Stimulated activated CD8-positive, alpha-beta memory T cell treated with anti-CD3 and anti-CD28 coated beads, Interleukin-15, amount 100 ng/mL, for 4 hours (primary cell): ENCODE results near the gene DAB2IP.

Experiments
- DNase-seq, 2 donors: peaks; one replicate each; pipeline ENCODE4 v3.0.0-alpha.2; 2020; ENCODE audit warnings: low read depth in 2 of 2

The DAB2IP gene

DNA sequence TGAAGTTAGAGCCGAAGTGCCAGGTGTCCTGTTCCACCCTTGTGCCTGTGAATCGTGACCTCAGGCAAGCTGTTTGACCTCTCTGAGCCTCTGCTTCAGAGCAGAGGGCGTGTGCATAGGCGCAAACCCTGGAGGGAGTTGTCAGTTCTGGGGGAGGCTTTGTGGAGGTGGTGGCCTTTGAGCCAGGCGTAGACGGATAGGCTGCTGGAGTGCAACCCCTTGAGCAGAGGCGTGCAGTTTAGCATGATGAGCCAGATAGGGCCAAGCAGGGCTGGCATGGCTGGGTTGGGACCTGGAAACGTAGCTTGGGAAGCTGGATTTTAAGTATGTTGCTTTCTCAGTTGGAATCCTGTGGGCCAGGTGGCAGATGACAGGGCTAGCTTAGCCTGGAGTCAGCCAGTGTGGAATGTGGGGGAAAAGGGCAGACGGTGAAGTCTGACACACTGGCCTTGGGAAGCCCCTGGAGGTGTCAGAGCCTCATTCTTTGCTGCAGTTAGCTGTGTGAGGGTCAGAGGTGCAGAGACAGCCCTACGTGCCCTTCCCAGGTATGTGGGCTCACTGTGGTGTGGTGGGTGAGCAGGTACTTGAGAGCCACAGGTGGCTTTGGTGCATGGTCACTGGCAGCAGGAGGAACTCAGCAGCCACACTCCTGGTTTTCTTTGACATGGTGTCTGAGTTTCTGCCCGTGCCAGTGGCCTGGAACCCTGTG, 93.4 kb downstream of the DAB2IP start:
- DNase-seq = no peak

DNA sequence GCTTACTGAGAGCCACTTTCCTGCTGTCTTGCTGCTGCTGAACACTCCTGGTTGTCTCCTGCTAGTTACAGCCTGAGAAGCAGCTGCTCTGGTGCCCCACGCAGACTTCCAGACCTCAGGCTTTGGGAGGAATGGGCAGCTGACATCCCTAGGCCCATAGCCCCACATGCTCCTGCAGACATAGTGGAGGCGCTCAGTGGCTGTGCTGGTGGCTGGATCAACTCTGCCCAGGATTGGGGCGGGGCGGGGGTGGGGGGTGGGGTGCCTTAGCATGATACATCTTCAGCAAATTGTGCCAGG, 93.9 kb downstream of the DAB2IP start:
- DNase-seq = no peak

DNA sequence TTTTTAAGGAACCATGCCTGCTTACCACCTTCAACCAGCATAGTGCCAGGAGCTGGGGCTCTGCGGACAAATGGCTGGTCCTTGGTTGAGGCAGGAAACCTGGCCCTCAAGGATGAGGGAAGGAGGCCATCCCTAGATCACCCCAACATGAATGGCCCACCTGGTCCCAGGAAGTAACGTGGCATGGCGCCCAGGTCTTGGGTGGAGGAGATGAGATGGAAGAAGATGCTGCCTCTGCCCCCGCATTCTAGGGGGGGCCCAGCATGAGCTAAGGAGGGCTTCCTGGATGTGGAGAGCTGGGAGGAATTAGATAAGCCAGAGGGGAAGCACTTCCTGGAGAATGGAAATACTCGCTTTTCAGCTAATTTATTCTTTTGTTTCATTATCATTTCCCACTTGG, 95.0 kb downstream of the DAB2IP start:
- DNase-seq = no peak

DNA sequence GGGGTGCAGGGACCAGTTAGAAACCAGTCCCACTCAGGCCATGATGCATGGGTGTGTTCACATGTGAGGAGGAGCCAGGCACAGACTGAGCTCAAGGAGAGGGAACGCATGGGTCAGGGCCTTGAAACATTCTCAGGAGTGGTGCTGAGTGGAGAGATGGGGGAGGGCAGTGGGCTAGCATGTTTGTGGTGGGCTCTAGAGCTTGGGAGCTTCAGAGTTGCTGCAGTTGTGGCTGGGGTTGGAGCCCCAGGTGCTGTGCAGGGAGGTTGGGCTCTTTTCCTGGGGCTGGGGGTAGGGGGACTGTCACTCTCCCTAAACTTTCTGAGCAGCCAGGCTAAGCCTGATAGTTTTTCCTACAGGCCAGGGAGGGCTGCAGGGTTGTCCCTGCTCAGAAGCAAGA, 95.4 kb downstream of the DAB2IP start:
- no peak for DNase-seq

DNA sequence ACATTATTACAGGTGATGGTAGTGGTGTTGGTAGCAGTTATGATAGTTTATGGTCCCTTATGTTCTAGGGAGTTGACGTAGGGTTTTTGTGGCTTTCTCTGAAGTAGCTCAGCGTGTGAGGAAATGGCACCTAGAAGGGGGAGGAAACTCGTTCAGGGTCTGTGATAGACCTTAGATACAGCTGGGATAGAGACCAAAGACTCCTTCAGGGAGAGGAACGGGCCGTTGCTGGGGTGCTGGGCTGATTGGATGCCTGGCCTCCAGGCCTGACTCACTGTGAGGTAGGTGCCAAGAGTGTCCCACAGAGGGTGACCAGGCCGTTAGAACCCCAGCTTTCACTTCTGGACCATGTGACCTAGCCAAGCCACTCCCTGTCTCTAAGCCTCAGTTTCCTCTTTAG, 96.6 kb downstream of the DAB2IP start:
- DNase-seq = no peak

DNA sequence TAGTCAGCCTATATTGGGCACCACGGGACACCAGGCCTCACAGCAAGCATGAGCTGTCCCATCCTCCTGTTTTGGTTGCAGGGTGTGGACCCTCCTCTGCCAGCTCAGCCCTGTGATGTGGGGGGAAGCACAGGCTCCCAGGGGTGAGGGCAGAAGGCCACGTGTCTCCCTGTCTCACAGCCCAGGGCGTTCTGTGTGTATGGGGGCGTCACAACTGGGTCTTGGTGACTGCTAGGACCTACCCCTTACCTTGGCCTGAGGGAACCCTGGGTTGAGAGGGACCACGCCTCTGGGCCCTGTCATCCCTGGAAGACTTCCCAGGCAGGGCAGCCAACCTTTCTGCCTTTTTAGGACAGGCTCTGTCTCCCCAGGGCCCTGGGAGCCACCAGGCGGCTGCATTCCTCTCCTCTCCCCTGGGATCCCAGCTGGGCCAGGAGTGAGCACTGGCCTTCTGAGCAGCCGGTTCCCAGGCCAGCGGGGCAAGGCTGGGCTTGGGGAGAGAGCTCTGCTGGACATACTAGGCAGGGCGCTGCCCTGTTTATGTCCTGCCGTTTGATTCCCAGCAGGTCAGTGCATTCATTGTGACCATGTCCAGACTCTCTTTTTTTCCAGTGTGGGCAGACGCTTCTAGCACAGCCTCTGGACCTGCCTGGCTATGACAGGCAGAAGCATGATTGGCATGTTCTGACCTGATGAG, 97.4 kb downstream of the DAB2IP start:
- no peak for DNase-seq

- no peak for DNase-seq
These were observed 98.2 kb downstream of the DAB2IP start for GRCh38 chr9:121749614-121750013.

GRCh38 chr9:121750259-121750714, 98.9 kb downstream of the DAB2IP start:
- no peak for DNase-seq

- DNase-seq = no peak
These were observed 99.5 kb downstream of the DAB2IP start for GRCh38 chr9:121750715-121751623.

- DNase-seq = no peak
These were observed 100.4 kb downstream of the DAB2IP start for GRCh38 chr9:121751686-121752445.

- no peak for DNase-seq
These were observed 101.5 kb downstream of the DAB2IP start for GRCh38 chr9:121752929-121753328.

GRCh38 chr9:121753802-121754654, 102.6 kb downstream of the DAB2IP start:
- no peak for DNase-seq

DNA sequence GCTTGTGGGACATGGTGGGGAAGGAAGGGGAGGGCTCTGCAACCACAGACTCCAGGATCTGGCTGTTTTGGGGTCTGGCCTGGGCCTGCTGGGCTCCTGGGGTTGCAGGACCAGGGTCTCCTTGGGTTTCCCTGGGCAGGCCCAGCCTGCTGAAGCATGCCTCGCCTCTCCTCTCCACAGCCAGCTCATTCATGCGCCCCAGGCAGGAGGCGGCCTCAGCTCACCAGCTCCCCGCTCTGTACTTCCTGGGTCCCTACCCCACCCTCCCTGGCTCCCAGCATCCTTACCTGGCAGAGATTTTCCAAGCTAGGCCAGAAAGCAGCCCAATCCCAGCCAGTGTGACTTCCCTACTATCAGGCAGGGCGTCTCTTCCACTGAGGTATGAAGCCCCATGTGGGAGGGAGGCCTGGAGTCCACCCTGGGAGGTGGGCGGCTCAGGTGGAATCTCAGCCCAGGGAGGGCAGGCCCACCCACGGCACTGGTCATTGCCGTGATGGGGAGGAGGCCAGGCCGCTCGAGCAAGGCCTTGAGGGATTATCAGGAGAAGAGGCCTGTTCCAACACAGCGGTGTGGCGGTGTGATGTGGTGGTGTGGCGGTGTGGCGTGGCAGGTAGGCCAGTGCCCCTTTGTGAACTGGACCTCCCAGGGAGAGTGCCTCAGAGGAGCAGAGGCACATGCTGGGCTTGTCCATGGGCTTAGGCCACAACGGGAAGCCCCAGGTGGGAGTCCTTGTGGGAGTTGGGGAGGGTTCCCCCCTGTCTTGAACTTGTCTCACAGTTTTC, 103.4 kb downstream of the DAB2IP start:
- no peak for DNase-seq

GRCh38 chr9:121755581-121755980, 104.1 kb downstream of the DAB2IP start:
- DNase-seq = no peak

DNA sequence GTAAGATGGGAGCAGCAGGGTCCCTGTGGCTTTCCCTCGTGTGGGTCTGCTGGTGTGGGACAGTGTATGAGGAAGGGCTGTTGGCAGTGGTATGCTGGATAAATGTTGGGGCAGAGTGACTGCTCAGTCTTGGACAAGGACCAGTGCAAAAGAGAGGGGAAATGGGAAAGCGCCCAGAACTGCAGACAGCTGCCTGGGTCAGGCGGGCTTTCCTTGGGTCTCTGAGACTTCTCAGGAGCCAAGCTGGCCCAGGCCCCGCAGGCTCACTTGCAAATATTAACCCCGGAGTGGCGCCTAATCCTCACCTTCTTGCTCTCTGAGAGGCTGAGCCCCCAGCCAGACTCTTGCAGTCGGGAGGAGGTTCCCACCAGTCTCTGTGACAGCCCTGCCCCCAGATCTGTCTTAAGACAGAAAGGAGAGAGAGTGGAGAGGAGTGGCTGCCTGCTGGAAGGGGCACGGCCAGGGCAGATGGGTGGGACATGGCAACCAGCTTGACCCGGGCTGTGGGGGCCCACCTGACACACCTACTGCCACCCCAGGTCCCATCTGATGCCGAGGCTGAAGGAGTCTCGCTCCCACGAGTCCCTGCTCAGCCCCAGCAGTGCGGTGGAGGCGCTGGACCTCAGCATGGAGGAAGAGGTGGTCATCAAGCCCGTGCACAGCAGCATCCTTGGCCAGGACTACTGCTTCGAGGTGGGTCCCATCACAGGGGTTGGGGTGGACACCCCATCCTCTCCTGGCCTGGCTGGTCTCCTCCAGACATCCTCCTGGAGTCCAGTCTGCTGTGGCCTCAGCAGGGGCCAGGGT, 105.2 kb downstream of the DAB2IP start:
- DNase-seq = no peak

GRCh38 chr9:121757281-121757585, 105.8 kb downstream of the DAB2IP start:
- no peak for DNase-seq

GRCh38 chr9:121758693-121759092, 107.3 kb downstream of the DAB2IP start:
- no peak for DNase-seq

- DNase-seq = no peak
These were observed 108.6 kb downstream of the DAB2IP start for GRCh38 chr9:121759996-121760395.

DNA sequence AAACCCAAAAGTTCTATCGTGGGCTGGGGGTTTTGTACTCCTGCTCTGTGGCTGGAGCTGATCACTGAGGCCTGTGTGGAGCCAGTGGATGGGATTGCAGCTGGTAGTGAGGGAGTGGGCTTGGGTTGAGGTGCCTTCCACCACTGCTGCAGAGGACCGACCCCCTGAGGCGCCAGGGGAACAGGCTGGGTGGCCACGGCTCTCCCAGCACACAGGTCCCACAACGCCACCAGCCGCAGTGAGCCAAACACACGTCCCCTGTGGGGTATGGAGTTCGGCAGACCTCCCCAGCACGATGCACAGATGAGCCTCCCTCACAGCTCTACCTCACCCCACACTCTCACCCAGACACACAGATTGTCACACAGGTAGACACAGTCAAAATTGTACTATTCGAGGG, 109.1 kb downstream of the DAB2IP start:
- DNase-seq = no peak
